ENCODE measurements around the gene ATP1A1.

ATP1A1 gene

DNA sequence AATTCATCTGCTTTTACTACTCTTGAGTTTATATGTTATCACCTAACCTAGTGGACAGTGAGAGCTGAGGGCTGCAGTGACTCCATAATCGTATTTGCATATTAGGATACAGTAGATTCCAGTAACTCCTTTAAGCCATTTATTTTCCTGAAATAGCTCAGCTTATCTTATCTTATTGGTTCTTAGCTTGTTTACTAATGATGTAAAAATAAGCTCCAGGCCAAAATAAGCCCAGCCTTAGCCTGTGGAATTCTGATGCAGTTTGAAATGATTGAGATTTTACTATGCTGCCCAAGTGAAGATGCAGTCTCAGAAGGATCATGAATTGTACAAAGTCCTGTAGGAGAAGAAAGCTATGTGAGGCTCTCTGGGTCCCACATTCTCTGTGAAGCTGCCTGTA, 18.1 kb downstream of the ATP1A1 start:
- no peak for DNase-seq (ENCODE audit: low read depth)

GRCh38 chr1:116392717-116393404, 19.8 kb downstream of the ATP1A1 start:
- no peak for DNase-seq (ENCODE audit: low read depth)

DNA sequence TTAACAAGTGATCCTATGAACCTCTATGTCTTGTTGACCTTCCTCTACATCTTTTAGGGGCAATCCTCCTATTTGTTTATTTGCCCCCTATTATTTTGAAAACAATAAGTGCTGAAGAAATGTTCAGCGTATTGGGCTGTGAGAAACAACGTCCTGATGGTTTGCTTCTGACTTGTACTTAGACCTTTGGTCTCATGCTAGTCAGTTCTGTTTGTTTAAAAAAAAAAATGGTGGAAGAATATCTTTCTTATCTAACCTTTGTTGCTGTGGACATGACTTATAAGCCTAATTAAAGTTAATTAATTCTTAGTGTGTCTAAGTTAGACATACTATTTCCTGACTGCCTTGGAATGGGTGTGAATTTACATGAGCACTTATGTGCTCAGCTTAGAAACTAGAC, 20.7 kb downstream of the ATP1A1 start:
- no peak for DNase-seq (ENCODE audit: low read depth)

DNA sequence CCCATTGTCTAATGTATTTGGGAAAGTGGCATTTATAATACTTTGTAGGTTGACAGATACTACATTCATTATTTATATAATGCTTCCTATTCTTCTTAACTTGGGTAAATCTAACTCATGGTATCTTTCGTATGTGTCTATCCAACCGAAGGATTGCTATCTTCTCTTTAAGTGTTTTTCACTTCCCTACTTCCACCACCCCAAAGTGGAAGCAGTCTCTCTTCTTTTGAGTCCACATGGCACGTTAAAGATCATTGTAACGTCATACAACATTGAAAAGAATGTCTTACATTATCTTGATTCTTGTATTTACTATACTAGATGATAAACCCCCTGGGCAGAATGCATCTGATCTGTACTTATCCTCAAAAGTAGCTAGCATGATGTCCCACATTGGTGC, 21.2 kb downstream of the ATP1A1 start:
- DNase-seq (ENCODE audit: low read depth): no peak

DNA sequence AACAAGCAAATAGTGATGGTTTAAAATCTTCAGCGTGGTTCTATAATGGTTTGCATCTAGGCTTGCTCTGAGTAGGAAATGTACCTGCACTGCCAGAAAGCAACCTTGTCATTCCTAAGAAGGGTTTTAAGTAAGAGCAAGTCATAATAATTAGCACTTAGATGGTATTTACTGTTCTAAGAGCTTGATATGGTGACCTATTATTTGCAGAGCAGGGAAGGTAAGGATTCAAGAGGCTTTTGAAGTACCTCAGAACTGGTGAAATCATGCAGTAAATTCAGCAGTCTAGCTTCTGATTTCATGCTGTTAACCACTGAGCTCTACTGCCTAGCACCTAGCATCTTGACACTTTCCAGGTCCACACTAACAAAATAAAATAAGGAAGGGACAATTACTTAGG, 23.7 kb downstream of the ATP1A1 start:
- no peak for DNase-seq (ENCODE audit: low read depth)

GRCh38 chr1:116397728-116398127, 24.7 kb downstream of the ATP1A1 start:
- DNase-seq (ENCODE audit: low read depth): no peak

DNA sequence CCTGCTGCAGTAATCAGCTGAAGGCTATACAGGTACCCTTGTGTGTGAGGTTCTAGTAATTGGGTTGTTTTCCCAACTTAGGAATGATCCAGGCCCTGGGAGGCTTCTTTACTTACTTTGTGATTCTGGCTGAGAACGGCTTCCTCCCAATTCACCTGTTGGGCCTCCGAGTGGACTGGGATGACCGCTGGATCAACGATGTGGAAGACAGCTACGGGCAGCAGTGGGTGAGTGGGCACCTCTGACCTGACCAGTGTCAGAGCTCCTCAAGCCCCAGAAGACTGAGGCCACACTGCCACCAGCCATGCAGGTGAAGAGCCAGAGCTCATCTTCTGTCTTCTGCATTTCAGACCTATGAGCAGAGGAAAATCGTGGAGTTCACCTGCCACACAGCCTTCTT, 27.7 kb downstream of the ATP1A1 start:
- DNase-seq (ENCODE audit: low read depth): no peak

DNA sequence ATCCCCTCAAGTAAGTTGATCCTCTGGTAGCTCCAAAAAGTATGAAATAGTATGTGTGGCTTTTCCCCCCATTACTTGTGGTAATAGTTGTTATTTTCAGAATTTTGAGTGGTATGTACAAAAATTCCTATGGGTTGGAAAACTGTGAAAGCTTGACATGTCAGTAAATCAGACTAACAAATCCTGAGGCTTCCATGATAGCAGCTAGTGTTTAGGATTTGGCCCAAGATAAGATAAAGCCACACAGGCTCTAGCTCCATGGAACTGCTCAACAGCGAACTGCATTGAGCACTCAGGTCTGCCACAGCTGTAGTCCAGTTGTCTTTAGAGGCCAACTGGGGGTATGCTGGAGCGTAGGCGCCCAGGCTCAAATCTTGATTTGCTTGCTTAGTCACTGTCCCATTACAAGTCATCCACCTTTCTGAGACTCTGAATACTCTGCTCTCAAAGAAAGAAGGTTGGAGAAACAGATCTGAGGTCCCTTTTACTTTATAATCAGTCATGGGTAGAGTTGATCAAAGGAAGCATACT, 28.7 kb downstream of the ATP1A1 start:
- no peak for DNase-seq (ENCODE audit: low read depth)

GRCh38 chr1:116402333-116402732, 29.3 kb downstream of the ATP1A1 start:
- no peak for DNase-seq (ENCODE audit: low read depth)

DNA sequence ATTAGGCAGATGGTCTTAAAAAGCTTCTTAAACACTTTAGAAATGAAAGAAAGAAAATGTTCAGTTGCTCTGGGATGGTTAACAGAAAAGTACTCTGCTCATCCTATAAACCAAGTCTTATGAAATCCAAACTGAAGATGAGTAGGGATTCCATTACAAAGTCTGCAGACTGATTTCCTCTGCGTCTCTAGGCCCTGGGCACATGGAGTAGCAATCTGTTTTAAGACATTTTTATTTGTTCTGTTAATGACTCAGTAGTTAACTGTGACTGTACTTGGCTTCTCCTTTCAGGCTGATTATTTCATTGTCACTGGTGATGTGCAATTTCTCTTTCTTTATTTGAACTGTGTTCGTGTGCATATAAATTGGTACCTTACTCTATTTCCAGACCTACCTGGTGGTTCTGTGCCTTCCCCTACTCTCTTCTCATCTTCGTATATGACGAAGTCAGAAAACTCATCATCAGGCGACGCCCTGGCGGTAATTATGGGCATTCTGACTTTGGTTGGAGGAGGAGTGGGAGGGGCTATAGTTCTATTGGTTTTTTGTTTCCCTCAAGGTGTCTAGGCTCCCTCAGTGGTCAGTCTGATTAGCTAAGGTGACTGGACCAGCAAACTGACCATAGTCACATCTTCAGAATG, 30.6 kb downstream of the ATP1A1 start:
- DNase-seq (ENCODE audit: low read depth): no peak

DNA sequence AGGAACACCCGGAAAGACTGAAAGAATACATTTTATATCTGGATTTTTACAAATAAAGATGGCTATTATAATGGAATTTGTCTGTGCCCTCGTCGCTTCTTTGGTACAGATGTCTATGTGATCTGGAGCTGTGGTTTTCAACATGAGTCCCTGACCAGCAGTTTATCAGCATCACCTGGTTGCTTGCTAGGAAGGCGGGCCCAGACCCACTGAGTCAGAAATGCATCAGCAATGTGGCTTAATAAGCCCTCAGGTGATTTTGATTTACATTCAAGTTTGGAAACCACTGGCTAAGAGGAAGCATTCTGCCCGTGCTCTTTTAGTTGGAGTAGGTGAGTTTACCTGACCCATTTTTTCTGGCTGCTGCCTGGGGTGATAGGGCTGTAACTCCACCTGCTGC, 31.7 kb downstream of the ATP1A1 start:
- no peak for DNase-seq (ENCODE audit: low read depth)

- no peak for DNase-seq (ENCODE audit: low read depth)
Measured at GRCh38 chr1:116405241-116406135, 32.4 kb downstream of the ATP1A1 start.

DNA sequence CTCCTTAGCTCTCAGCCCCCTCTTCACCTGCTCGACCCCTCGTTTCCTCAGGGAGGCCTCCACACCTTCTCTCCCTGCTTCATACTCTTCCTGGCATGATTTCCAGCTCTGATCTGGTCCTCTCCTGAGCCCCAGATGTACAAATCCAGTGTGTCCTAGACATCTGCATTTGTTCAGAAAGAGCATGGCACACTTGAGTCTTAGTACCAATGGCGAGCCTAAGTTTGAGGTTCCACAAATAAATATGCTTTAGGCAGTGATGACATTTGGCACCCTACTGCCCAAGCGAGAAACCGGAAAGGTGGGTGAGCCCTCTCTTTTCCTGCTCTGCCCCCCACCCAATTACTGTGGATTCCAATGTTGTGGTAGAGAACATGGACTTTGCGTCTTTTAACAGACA, 34.0 kb downstream of the ATP1A1 start:
- DNase-seq (ENCODE audit: low read depth): no peak

DNA sequence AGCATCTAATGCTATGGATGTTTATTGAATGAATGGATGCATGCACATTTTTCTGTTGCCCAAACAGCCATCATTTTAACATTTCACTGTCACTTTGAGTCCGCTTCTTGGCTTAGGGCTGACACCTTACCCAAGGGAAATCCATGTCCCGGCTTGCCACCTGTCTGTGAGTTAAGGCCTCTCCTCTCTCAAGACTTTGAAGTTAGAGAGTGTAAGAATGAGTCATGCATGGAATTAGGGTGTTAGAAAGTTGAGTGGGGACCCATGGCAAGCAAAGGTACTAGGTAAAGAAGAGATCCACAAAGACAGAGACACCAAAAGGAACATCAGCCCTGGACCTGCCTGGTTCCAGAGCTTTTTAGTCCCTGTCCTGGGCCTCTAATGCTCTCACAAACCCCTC, 35.1 kb downstream of the ATP1A1 start:
- DNase-seq (ENCODE audit: low read depth): no peak

GRCh38 chr1:116408803-116409720, 36.0 kb downstream of the ATP1A1 start:
- no peak for DNase-seq (ENCODE audit: low read depth)

DNA sequence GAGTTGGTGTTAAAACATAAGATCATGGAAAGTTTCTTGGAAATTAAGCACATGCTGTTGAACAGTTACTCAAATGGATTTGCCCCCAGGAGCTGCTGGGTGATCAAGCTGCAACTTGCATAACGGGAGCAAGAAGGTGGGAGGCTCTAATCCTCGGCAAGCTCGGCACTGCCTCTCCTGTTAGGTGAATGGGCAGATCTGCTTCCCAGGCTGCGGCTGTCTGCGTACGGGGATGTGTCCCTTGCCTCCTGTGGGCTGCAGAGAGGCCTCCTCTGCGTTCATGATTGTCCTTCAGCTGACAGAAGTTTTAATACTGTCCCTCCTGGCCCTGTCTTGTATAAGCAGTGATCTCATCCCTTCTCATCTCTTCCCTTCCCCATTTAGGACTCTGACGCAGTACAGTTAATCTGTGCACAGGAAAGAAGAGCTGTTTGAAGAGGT, 36.7 kb downstream of the ATP1A1 start:
- DNase-seq (ENCODE audit: low read depth): no peak

DNA sequence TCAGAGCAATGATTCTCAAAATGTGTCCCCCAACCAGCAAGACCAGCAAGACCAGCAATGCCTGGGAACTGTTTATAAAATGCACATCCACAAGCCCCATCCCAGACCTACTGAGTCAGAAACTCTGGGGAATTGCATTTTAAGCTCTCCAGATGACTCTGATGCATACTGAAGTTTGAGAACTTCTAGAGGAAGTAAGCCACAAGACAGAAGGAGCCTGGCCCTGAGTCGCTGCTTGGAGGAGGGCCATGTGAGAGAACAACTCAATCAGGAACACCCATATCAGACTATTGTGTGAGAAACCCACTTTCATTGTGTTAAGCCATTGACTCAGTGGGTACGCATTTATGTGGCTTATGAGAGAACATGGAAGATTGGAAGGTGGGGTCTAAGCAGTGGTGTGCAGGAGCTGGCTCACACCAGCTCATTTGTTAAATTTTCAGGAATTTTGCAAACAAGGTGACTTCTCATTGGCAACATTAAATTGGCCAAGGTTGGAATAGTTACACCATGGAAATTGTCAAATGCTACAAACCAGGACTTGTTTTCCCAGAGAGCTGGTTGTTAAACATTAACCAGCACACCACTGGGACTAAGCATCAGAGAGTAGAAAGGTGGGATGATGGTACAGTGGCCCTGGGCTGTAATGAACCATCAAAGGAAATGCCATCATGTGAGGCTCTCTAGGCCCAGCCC, 38.9 kb downstream of the ATP1A1 start:
- no peak for DNase-seq (ENCODE audit: low read depth)

DNA sequence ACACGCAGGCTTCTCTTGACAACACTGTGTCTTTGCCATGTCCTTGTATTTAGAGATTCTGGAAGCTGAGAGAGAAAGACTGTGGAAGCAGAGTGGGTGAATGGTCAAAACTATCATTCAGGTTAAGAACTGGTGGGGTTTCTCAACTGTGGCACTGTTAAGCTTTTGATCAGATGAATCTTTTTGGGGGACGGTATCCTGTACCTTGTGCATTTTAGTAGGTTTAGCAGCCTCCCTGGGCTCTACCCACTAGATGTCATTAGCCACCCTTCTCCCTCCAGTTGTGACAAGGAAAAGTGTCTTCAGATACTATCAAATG, 39.4 kb downstream of the ATP1A1 start:
- DNase-seq (ENCODE audit: low read depth): no peak

DNA sequence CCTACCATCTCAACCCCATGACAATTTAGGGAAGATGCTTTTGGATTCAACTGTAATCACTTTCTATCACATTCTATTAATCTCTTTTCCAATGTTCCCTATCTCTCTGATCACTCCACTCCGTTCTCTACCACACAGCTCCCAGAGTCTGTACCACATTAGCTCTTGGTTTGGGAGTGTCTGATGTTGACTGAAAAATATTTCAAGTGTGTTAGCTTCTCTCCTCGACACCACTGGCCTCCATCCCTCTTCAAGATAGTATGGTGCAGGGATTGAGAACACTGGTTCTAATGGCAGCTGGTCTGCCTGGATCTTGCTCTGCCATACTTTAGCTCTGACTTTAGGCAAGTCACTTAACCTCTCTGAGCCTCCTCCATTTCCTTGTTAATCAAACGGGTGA, 39.9 kb downstream of the ATP1A1 start:
- DNase-seq (ENCODE audit: low read depth): no peak

DNA sequence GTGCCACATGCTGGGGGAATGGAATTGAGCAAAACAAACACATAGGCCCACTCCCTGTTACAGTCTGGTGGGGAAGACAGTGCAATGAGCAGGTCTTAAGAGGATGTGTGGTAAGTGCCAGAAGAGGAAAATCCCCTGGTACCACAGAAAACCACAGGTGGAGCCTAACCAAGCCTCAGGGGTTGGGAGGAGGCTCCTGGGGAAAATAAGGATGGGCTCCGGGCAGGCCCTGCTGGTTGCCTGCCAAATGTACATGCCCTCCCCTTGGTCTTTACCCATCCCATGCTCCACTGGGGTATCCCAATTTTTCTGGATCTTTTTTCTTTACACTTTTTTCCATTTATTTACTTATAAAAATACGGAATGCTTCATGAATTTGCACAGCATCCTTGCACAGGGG, 40.4 kb downstream of the ATP1A1 start:
- no peak for DNase-seq (ENCODE audit: low read depth)

DNA sequence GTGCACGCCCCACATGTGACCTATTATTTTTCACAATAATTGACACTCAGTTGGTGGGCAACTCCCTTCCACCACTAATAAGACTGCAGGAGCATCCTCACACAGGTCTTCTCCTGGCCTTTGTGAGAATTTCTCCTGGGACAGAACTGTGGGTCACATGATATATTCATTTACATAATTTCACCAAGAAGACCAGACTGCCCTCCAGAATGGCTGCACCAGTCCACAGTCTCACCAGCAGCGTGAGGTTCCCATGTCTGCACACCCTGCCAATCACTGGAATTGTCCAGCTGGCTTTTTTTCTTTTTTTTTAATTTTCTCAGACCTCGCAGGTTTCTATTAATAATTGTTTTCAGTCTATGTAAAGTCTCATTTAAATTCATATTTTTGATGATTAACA, 41.3 kb downstream of the ATP1A1 start:
- no peak for DNase-seq (ENCODE audit: low read depth)
